ENCODE data around the gene CD180. TPM values are rescaled to one million over a fixed set of nuclear protein-coding genes. Genes with fewer than 3 reads are reported as not detected.

CD180 gene
- total RNA-seq, 1 experiment from 2014 or later = not detected

GRCh38 chr5:67208403-67208802 lies 11.8 kb upstream of the CD180 start:
- Histone ChIP-seq H3K27me3 (ENCODE audit: insufficient read depth, low read length) (no peaks in the 10 kb centered on the region), H3K4me2 (ENCODE audit: low read length) (no peak overlapping the region), H3K9me2 (ENCODE audit: insufficient read depth) (no peaks in the 10 kb centered on the region), H2AFZ (ENCODE audit: low read depth, low read length, poor library complexity, severe bottlenecking) (peak overlapping the region; percentile 91), H3K9ac (ENCODE audit: low read length) (no peak overlapping the region), H3K4me1 (ENCODE audit: control insufficient read depth in 1 of 2, insufficient read depth in 2 of 2, low read length in 2 of 2) (peaks cover 2 to 50% of the 10 kb centered on the region in 2 experiments), H3K79me2 (ENCODE audit: insufficient read depth, low read length) (no peaks in the 10 kb centered on the region), H3K36me3 (ENCODE audit: control insufficient read depth in 1 of 2, insufficient read depth in 2 of 2, low read length in 2 of 2) (no peaks in the 10 kb centered on the region), H4K20me1 (ENCODE audit: insufficient read depth) (no peaks in the 10 kb centered on the region), H3K4me3 (replicated peaks in 1 of 2; ENCODE audit: low read depth in 1 of 2, low read length in 2 of 2) (no peak overlapping the region), H3K27ac (ENCODE audit: low read depth, low read length) (no peak overlapping the region), H3K9me3 (ENCODE audit: control insufficient read depth in 1 of 2, insufficient read depth in 1 of 2, low read depth in 1 of 2, low read length in 2 of 2) (no peaks in the 10 kb centered on the region)
- intact Hi-C loops (cut with micrococcal nuclease) = loop anchor here (5.0 to 10.0 kb wide), 4 partner anchors 206 to 904 kb away; no protein-coding TSS in a partner anchor
- TF ChIP-seq JUND (IDR thresholded peaks at IDR 0.05) = no peak
- no peak for TF ChIP-seq REST (IDR thresholded peaks at IDR 0.05; ENCODE audit: low read depth)
- RAD21 ChIA-PET (ENCODE audit: low non-redundant PET in 1 of 2, low total read pairs in 2 of 2, uncharacterized antibody in 2 of 2, unreplicated experiment in 2 of 2) = interaction anchor here in 1 of 2 experiments (0.8 kb wide), 1 partner anchor 42 kb away, joined by 3 read pairs; no protein-coding TSS in a partner anchor
- POLR2A ChIA-PET = no interaction called here
- BruUV-seq (replicated peaks) = no TSS peak
- DNase-seq (ENCODE audit: low read depth, low spot score) (no peak), ATAC-seq (no peak)
- CTCF ChIA-PET = interaction anchor here (0.8 to 3.3 kb wide), 12 partner anchors 9 to 1063 kb away, joined by 3 to 30 read pairs (median 4); no protein-coding TSS in a partner anchor

GRCh38 chr5:67206929-67207328 lies 10.3 kb upstream of the CD180 start:
- intact Hi-C loops (cut with micrococcal nuclease) = loop anchor here (5.0 to 10.0 kb wide), 4 partner anchors 205 to 902 kb away; no protein-coding TSS in a partner anchor
- Histone ChIP-seq H4K20me1 (ENCODE audit: insufficient read depth) (no peaks in the 10 kb centered on the region), H3K4me2 (ENCODE audit: low read length) (peak overlapping the region; percentile 53), H3K79me2 (ENCODE audit: insufficient read depth, low read length) (no peaks in the 10 kb centered on the region), H3K27ac (ENCODE audit: low read depth, low read length) (no peak overlapping the region), H3K9me3 (ENCODE audit: control insufficient read depth in 1 of 2, insufficient read depth in 1 of 2, low read depth in 1 of 2, low read length in 2 of 2) (no peaks in the 10 kb centered on the region), H3K4me1 (ENCODE audit: control insufficient read depth in 1 of 2, insufficient read depth in 2 of 2, low read length in 2 of 2) (peaks cover 2 to 47% of the 10 kb centered on the region in 2 experiments), H3K36me3 (ENCODE audit: control insufficient read depth in 1 of 2, insufficient read depth in 2 of 2, low read length in 2 of 2) (no peaks in the 10 kb centered on the region), H3K9me2 (ENCODE audit: insufficient read depth) (no peaks in the 10 kb centered on the region), H3K4me3 (replicated peaks in 1 of 2; ENCODE audit: low read depth in 1 of 2, low read length in 2 of 2) (peak overlapping the region in 1 of 2 experiments; percentile 4; a peak in 1 of 4 replicates), H2AFZ (ENCODE audit: low read depth, low read length, poor library complexity, severe bottlenecking) (peak overlapping the region; percentile 3), H3K9ac (ENCODE audit: low read length) (no peak overlapping the region), H3K27me3 (ENCODE audit: insufficient read depth, low read length) (no peaks in the 10 kb centered on the region)
- ChIA-PET RAD21 (ENCODE audit: low non-redundant PET in 1 of 2, low total read pairs in 2 of 2, uncharacterized antibody in 2 of 2, unreplicated experiment in 2 of 2) (no interaction called here), CTCF (interaction anchor here (1.0 to 3.3 kb wide), 4 partner anchors 41 to 1047 kb away, joined by 3 to 30 read pairs (median 7); no protein-coding TSS in a partner anchor), POLR2A (no interaction called here)
- BruUV-seq (replicated peaks) = no TSS peak
- peak; percentile 82 for DNase-seq (ENCODE audit: low read depth, low spot score)
- ATAC-seq = peak; percentile 77
- TF ChIP-seq FOSL1 (IDR thresholded peaks at IDR 0.05; ENCODE audit: low read depth) (peak; percentile 64; the same call in 1 of the 2 replicates), POLR2A (IDR thresholded peaks at IDR 0.05; ENCODE audit: borderline replicate concordance, extremely low read depth, insufficient read depth, insufficient read length) (no peak), CEBPB (IDR thresholded peaks at IDR 0.05; ENCODE audit: low read depth) (peak; percentile 48; the same call in 1 of the 2 replicates), ZNF274 (IDR thresholded peaks at IDR 0.05; ENCODE audit: low read depth, low read length) (no peak), RAD21 (IDR thresholded peaks at IDR 0.05; ENCODE audit: low read depth) (peak; percentile 30), CTCF (IDR thresholded peaks at IDR 0.05 in 2 of 3, conservative IDR thresholded peaks at IDR 0.05 in 1 of 3; ENCODE audit: borderline replicate concordance in 1 of 3, insufficient read depth in 1 of 3, low read depth in 2 of 3, low read length in 2 of 3) (no peak), EGR1 (IDR thresholded peaks at IDR 0.05; ENCODE audit: low read depth) (0 out of 2 replicates have a peak, but pooled peaks have one; percentile 13), CBX3 (IDR thresholded peaks at IDR 0.05; ENCODE audit: low read depth) (peak; percentile 54), SRF (IDR thresholded peaks at IDR 0.05; ENCODE audit: low read depth) (peak; percentile 43; the same call in 1 of the 2 replicates), SIN3A (IDR thresholded peaks at IDR 0.05; ENCODE audit: low read depth) (peak; percentile 63), TCF7L2 (IDR thresholded peaks at IDR 0.05; ENCODE audit: borderline replicate concordance, extremely low read depth, insufficient read depth, insufficient read length) (no peak), MAX (IDR thresholded peaks at IDR 0.05) (peak; percentile 37; the same call in 1 of the 2 replicates), SP1 (IDR thresholded peaks at IDR 0.05; ENCODE audit: low read depth) (peak; percentile 81)

Measured in HCT116 (cell line).